Measurements from ENCODE around the gene TTI1. TPM values are rescaled to one million over a fixed set of nuclear protein-coding genes. Genes with fewer than 3 reads are reported as not detected.

The TTI1 gene
- total and polyA plus RNA-seq, 9 of the 15 experiments (the other 6 are each of a cell fraction or from before 2014, with no cell fraction given): 9.8 to 55.1 (median 39.4) TPM

DNA sequence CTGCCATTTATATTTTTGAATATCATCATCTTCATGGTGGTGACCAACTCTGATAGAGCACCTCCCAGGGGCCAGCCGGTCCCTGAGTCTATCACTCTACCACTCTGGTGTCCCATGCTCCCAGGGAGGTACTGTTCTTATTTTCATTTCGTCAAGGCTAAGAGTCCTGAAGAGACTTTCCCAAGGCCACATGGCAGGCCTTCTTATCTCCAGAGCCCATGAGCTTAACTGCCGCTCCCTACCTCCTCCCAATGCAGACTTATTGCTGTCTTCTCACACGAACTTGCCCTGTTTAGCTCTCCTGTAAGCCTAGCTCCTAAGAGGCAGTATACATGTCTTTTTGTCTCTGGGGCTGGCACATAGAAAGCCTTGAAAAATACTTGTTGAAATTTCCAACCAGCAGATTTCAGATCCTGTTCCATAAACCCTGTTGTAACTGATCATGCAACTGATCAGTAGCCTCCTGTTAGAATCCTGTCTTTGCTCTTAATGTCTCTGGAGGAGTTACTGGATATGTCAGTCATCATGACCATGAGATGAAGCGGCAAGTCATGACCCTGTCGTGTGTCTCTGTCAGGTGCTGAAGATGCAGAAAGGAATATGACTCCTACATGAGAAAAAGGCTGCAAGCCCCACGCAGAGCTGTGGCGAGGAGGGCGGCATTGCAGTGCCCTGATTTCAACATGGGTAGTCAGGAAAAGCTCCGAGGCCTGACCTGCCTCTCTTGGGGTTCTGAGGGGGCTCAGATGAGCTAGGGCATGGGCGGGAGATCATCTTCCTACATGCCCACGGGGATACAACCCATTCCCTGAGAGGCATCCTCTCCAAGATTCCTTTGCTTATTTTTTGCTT lies 60.0 kb downstream of the TTI1 start (continued):
- TF ChIP-seq RBM22 (IDR thresholded peaks at IDR 0.05; ENCODE audit: low read depth, low read length, poor library complexity, severe bottlenecking) (no peak), ZNF23 (CRISPR knock-in tag; IDR thresholded peaks at IDR 0.05) (no peak), ZBTB17 (CRISPR knock-in tag; IDR thresholded peaks at IDR 0.05) (no peak), CXXC5 (CRISPR knock-in tag; IDR thresholded peaks at IDR 0.05) (peak; percentile 40; the same call in 1 of the 2 replicates), NR2F6 (CRISPR knock-in tag; IDR thresholded peaks at IDR 0.05) (no peak), DPF2 (IDR thresholded peaks at IDR 0.05) (peak; percentile 78), EP400 (IDR thresholded peaks at IDR 0.05) (peak; percentile 55; the same call in 1 of the 2 replicates), GATA2 (CRISPR knock-in tag; IDR thresholded peaks at IDR 0.05) (peak; percentile 69), C11orf30 (IDR thresholded peaks at IDR 0.05; ENCODE audit: low read depth) (no peak), ZFP1 (CRISPR knock-in tag; IDR thresholded peaks at IDR 0.05) (no peak), TAF9B (IDR thresholded peaks at IDR 0.05; ENCODE audit: partially characterized antibody) (no peak), IFI16 (CRISPR knock-in tag; IDR thresholded peaks at IDR 0.05) (no peak), SMAD4 (CRISPR knock-in tag; conservative IDR thresholded peaks at IDR 0.05) (peak; percentile 56), RBFOX2 (IDR thresholded peaks at IDR 0.05; ENCODE audit: low read depth, low read length) (no peak), HDAC1 (IDR thresholded peaks at IDR 0.05) (peak in 1 of 2 experiments; percentile 44; a peak in 1 of 4 replicates), NFIC (IDR thresholded peaks at IDR 0.05) (peak; percentile 41; the same call in 1 of the 2 replicates), NBN (IDR thresholded peaks at IDR 0.05; ENCODE audit: low read depth) (peak; percentile 78; the same call in 1 of the 2 replicates), TAL1 (IDR thresholded peaks at IDR 0.05) (peak; percentile 70)
- TF ChIP-seq, protein P1, sequence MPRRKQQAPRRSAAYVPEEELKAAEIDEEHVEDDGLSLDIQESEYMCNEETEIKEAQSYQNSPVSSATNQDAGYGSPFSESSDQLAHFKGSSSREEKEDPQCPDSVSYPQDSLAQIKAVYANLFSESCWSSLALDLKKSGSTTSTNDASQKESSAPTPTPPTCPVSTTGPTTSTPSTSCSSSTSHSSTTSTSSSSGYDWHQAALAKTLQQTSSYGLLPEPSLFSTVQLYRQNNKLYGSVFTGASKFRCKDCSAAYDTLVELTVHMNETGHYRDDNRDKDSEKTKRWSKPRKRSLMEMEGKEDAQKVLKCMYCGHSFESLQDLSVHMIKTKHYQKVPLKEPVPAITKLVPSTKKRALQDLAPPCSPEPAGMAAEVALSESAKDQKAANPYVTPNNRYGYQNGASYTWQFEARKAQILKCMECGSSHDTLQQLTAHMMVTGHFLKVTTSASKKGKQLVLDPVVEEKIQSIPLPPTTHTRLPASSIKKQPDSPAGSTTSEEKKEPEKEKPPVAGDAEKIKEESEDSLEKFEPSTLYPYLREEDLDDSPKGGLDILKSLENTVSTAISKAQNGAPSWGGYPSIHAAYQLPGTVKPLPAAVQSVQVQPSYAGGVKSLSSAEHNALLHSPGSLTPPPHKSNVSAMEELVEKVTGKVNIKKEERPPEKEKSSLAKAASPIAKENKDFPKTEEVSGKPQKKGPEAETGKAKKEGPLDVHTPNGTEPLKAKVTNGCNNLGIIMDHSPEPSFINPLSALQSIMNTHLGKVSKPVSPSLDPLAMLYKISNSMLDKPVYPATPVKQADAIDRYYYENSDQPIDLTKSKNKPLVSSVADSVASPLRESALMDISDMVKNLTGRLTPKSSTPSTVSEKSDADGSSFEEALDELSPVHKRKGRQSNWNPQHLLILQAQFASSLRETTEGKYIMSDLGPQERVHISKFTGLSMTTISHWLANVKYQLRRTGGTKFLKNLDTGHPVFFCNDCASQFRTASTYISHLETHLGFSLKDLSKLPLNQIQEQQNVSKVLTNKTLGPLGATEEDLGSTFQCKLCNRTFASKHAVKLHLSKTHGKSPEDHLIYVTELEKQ (CRISPR knock-in tag; IDR thresholded peaks at IDR 0.05): no peak
- TF ChIP-seq, protein P2, sequence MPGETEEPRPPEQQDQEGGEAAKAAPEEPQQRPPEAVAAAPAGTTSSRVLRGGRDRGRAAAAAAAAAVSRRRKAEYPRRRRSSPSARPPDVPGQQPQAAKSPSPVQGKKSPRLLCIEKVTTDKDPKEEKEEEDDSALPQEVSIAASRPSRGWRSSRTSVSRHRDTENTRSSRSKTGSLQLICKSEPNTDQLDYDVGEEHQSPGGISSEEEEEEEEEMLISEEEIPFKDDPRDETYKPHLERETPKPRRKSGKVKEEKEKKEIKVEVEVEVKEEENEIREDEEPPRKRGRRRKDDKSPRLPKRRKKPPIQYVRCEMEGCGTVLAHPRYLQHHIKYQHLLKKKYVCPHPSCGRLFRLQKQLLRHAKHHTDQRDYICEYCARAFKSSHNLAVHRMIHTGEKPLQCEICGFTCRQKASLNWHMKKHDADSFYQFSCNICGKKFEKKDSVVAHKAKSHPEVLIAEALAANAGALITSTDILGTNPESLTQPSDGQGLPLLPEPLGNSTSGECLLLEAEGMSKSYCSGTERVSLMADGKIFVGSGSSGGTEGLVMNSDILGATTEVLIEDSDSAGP (CRISPR knock-in tag; IDR thresholded peaks at IDR 0.05): no peak
- TF ChIP-seq, protein P3, sequence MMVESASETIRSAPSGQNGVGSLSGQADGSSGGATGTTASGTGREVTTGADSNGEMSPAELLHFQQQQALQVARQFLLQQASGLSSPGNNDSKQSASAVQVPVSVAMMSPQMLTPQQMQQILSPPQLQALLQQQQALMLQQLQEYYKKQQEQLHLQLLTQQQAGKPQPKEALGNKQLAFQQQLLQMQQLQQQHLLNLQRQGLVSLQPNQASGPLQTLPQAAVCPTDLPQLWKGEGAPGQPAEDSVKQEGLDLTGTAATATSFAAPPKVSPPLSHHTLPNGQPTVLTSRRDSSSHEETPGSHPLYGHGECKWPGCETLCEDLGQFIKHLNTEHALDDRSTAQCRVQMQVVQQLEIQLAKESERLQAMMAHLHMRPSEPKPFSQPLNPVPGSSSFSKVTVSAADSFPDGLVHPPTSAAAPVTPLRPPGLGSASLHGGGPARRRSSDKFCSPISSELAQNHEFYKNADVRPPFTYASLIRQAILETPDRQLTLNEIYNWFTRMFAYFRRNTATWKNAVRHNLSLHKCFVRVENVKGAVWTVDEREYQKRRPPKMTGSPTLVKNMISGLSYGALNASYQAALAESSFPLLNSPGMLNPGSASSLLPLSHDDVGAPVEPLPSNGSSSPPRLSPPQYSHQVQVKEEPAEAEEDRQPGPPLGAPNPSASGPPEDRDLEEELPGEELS (CRISPR knock-in tag; IDR thresholded peaks at IDR 0.05; ENCODE audit: borderline replicate concordance): no peak
- TF ChIP-seq, protein P4, sequence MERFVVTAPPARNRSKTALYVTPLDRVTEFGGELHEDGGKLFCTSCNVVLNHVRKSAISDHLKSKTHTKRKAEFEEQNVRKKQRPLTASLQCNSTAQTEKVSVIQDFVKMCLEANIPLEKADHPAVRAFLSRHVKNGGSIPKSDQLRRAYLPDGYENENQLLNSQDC (CRISPR knock-in tag; IDR thresholded peaks at IDR 0.05): no peak
